Skin of body (tissue), 2 donors: Measurements from ENCODE around the gene METTL2B. TPM values are rescaled to one million over a fixed set of nuclear protein-coding genes. Genes with fewer than 3 reads are reported as not detected.

Source experiments
- DNase-seq: peaks from one replicate; lab custom pipeline; 2025; lab: John Stamatoyannopoulos, UW
- total RNA-seq: library from RNA; depleted of rRNA; stranded (reverse); fragments of >200 nt; gene quantifications from one replicate; pipeline ENCODE4 v1.2.3, GENCODE V29; 2014

METTL2B gene
- 22.5 TPM for total RNA-seq

- peak; percentile 91 for DNase-seq
Observed at GRCh38 chr7:128476402-128477335, at the start of gene METTL2B. Gene METTL2B (plus strand): TSS chr7:128476748. CDS start chr7:128476766, 18 bp downstream.

- peak; percentile 35 for DNase-seq
Observed at GRCh38 chr7:128427289-128427891, 49.2 kb upstream of the METTL2B start.

GRCh38 chr7:128430207-128430606 lies 46.3 kb upstream of the METTL2B start:
- DNase-seq: no peak

DNA sequence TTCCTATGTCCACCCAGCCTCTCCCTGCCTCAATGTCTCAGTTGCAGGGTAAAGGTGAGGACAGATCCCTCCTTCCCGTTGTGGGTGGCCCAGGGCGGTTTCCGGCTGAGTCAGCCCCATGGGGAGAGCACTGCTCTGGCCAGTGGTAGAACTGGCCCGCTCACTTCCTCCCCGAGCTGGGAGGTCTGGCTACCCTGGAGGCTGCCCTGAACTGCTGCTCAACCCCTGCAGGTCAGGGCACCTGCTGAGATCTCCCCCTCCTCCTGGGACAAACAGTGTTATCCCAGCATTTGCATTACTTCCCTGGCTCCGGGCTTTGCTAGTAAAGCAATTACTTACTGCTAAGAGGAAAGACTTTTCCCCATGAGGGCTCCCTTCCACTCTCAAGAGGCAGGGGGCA lies 45.3 kb upstream of the METTL2B start:
- DNase-seq: no peak

- no peak for DNase-seq
Observed at GRCh38 chr7:128431754-128432153, 44.8 kb upstream of the METTL2B start.

DNA sequence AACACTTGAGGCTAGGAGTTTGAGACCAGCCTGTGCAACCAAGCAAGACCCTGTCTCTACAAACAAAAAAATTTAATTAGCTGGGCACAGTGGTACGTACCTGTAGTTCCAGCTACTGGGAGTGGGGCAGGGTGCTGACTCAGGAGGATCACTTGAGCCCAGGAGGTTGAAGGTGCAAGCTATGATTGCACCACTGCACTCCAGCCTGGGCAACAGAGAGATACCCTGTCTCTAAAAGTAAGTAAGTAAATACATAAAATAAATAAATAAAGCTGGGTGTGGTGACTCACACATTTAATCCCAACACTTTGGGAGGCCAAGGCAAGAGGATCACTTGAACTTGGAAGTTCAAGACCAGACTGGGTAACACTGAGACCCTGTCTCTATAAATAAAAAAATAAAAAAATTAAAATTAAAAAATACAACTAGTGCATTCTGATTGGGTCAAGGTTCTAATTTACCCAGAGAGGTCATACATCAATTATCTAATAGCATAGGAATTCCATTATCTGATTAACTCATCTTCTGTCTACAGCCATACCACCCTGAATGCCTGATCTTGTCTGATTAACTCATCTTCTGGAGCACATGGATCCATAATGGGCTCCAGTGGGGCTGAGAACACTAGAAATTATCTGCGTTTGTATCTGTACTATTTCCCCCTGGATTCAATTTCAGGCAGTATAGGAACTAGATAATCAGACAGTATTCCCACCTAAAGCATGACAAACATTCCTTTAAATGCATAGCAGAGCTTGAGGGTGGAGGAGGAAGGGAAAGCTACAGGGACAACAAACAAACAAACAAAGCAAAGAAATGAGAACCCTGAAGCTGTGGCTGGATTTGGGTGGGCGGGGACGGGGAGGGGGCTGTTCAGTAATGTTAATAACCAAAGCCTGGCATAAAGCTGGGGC lies 41.9 kb upstream of the METTL2B start:
- no peak for DNase-seq

DNA sequence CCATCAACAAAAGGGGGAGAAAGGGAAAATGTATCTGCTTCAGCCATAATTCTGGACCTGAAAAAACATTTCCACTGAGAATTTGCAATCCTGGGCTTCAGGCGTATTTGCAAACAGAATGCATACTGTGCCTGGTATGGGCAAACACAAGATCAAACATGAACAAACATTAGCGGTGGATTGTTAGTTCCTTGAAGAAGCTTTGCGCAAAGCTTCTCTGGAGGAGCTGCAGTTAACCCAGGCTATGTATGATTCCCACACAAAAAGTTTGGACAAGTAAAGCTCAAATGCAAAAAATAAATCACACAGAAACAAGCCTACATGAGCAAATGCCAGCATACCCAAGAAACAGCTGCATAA lies 41.2 kb upstream of the METTL2B start:
- DNase-seq: no peak

GRCh38 chr7:128437426-128438332 lies 38.9 kb upstream of the METTL2B start:
- DNase-seq: no peak

DNA sequence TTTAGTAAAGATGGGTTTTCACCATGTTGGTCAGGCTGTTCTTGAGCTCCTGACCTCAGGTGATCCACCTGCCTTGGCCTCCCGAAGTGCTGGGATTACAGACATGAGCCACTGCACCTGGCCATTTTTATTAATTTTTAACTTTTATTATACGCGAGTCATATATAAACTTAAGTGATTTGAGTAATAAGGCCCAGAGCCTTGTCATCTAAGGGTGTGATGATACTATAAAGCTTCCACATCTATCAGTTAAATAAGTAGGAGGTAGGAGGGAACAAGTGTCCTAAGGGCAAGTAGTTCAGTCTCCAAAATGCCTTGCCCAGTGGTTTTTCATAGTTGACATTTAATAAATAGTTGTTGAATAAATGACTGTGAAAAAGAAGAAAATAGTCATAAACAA lies 34.2 kb upstream of the METTL2B start:
- no peak for DNase-seq

- no peak for DNase-seq
Observed at GRCh38 chr7:128443831-128444600, 32.5 kb upstream of the METTL2B start.

GRCh38 chr7:128446306-128446705 lies 30.2 kb upstream of the METTL2B start:
- no peak for DNase-seq

DNA sequence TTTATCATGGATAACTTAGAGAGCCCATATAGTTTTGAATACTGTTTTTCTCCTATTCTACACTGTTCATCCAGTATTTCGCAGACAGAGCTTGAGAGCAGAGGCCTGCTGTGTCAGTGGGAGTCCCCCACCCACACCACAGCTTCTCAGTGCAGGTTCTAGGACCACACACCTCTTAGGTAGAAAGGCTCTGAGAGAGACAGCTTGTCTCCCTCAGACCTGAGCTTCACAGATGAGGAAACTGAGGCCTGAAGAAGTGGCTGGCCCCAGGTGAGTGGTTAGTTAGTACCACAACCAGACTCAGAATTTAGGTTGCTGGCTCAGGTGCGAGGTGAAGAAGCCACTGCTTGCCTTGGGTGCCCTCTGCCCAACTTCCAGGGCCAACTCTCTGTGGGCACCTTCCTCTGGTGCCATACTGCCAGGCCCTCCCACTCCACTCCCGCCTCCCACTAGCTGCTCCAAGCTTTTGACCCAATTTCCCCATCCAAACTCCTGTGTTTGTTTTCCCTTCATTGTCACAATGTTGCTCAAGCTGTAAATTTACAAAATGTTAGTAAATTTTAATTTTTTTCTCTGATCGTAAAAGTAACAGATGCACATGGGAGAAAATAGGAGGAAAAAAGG lies 28.5 kb upstream of the METTL2B start:
- no peak for DNase-seq

- DNase-seq: no peak
Observed at GRCh38 chr7:128448751-128449302, 27.7 kb upstream of the METTL2B start.

- no peak for DNase-seq
Observed at GRCh38 chr7:128450409-128450808, 26.1 kb upstream of the METTL2B start.

DNA sequence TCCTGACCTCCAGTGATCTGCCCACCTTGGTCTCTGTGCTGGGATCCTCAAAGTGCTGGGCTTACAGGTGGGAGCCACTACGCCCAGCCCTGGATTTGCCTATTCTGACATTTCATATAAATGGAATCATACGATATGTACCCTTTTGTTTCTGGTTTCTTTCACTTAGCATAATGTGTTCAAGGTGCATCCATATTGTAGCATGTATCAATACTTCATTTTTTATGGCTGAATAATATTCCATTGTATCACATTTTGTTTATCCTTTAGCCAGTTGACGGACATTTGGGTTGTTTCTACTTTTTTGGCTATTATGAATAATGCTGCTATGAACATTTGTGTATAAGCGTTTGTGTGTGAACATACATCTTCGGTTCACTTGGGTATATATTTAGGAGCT lies 25.6 kb upstream of the METTL2B start:
- DNase-seq: no peak

- DNase-seq: no peak
Observed at GRCh38 chr7:128452552-128452951, 24.0 kb upstream of the METTL2B start.

- peak; percentile 93 for DNase-seq
Observed at GRCh38 chr7:128453836-128454804, 22.4 kb upstream of the METTL2B start.
